ENCODE results near the gene NT5M.

Gene NT5M

DNA sequence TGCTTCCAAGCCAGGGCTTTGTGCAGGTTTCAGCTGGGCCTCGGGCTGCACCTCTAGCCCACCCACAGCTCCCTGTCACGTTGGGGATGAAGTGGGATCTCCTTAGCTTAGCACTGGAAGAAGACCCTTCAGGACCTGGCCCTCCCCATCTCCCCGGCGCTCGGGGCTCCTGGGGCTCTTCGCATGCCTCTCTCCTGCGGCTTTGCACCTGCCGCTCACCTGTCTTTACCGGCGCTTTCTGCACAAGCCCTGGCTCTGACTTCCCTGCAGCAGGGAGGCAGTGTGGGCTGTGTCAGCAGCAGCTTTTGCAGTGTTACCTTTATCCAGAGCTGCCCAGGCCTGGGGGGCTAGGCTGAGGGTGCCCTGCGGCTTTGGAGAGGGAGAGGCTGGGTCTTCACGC is 52.3 kb downstream of the NT5M start:
- DNase-seq: no peak

DNA sequence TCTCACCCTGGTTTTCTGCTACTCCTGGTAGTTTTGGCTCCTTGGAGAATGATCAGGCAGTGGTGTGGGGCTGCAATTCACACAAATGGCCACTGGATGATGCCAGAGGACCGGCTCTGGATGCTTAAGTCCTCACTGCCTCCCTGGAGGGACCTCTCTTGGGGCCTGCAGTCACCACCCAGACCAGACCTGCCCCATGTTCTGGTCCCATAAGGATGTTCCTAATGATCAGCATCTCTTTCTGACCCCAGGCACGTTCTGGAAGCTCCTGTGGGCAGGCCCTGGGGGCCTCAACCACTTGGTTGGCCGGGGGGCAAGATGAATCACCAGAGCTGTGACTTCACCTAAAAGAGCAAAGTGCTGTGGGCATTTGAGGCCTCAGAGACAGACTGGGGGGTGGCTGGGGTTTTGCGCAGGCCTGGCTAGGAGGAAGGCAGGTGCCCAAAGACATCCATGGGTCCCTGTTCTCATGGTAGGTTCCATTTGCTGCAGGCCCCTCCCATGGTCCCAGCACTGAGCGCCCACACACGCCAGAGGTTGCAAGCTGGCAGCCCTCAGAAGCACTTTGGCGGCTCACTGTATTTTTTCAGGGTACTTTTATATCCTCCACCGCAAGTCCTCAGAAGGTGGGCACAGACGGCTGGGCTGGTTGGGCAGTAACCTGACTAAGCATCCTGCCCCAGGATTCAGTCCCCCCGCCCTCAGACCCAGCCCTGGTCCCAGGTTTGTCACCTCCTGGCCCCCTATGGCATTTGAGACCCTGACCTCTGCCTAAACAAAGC is 53.2 kb downstream of the NT5M start:
- DNase-seq: peak; percentile 77

GRCh38 chr17:17356931-17357270 is 53.7 kb downstream of the NT5M start:
- DNase-seq: no peak

DNA sequence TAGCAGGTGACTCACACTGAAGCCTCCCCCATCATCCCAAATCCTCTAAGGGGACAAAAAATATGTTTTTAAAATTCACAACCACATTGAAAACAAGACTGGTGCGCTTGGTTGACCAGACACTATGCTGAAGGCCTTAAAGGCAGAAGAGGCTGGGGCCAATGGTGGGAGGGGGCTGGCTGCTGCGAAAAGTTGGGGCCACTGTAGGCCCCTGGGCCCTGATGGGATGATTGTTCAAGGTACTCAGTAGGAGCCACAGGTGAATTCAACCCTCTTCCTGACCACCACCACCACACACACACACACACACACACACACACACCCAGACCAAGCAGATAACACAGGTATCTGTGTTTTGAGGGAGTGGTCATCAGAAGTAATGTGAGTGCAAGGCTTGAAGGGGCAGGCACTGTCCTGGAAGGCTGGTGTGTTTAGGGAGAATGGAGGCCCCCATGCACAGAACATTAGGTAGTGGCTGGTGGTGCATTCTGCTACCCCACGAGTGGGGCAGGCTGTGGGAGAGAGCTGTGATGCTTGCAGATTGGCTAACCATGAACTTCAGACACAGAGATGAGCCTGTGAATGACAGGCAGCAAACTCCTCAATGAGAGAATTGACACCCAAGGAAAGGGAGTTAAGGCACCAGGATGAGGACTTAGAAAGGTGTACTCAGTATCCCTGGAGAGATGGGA is 55.0 kb downstream of the NT5M start:
- DNase-seq: no peak

DNA sequence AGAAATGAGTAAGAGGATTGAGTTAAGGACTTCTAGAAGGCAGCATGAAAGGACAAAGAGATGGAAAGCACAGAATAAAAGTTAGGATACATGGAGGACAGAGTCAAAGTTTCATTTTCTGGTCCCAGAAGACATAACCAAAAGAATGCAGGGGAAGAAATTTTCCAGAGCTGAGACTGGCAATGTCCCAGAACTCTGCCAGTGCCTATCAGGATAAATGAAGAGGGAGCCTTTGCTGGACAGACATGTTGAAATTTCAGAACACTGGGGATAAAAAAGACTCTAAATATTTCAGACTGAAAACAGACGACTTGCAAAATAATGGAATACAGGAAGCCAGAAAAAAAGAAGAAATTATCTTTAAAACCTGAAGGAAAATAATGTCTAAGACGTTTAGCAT is 55.7 kb downstream of the NT5M start:
- DNase-seq: no peak

DNA sequence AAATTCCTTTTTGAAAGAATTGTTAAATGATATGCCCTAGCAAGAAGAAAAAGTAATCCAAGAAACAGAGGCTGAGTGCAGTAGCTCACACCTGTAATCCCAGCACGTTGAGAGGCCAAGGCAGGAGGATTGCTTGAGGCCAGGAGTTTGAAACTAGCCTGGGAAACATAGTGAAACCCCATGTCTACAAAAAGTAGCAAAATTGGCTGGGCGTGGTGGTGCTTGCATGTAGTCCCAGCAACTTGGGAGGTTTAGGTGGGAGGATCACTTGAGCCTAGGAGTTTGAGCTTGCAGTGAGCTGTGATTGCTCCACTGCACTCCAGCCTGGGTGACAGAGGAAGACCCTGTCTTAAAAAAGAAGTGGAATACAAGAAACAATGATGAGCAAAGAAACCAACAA is 56.1 kb downstream of the NT5M start:
- no peak for DNase-seq

DNA sequence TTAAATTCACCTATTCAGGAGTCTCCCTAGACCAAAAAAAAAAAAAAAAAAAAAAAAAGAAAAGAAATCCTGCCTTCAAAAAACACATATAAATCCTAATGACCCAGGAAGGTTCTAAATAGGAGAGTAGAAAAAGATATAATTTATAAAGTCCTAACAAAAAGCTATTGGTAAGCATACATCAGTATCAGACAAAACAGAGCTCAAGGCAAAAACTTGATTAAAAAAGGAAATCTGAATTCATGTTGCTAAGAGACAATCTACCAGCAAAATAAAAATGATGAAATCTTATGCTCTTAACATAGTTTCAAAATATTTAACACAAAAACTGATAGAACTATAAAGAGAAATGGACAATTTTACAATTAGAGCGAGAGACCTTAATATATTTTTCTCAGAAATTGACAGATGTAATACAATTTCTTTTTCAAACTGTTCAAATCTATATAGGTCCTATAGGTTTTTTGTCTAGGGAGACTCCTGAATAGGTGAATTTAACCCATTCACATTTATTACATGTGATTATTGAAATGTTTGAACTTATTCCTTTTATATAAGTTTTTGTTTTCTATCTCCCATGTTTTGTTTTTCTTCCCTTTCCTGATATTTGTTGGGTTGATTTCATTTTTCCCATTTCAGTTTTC is 57.0 kb downstream of the NT5M start:
- no peak for DNase-seq

DNA sequence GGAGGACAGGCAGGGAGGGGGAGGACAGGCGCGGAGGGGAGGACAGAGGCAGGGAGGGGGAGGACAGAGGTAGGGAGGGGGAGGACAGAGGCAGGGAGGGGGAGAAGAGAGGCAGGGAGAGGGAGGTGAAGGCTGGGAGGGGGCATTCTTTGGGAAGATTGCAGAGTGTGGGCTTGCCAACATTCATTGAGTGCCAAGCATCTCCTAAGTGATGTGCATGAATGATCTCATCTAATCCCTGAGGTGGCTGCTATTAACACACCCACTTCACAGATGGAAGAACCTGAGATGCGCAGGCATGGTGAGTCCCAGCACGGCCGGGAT is 58.3 kb downstream of the NT5M start:
- DNase-seq: no peak

DNA sequence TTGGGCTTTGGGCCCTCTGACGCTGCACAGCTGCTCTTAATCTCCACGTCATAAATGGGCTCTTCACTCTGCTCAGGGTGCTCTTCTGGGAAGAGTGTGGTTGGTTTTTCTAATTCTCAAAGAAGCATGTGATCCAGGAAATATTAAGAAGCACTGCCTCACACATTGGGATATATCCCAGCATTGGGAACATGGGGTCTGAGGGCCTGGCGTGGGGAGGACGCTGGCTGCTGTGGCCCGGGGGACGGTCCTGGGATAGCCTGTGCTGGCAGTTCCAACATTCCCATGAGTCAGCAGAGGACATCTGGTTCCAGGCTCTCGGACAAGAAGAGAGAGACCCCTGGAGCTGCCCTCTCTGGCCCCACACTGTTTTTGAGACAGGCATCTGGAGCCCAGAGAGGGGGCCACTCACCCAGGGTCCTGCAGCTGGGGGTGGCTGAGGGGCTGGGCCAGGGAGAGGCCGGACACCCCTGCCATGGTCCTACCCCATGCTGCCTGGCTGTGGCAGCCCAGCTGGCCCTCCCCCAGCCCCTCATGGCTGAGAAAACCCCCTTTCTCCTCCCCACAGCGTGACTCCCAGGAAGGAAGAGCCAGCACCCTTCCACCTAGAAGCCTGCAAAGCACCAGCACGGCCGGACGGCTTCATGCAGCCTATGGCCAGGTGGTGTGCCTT is 58.8 kb downstream of the NT5M start:
- DNase-seq: no peak

DNA sequence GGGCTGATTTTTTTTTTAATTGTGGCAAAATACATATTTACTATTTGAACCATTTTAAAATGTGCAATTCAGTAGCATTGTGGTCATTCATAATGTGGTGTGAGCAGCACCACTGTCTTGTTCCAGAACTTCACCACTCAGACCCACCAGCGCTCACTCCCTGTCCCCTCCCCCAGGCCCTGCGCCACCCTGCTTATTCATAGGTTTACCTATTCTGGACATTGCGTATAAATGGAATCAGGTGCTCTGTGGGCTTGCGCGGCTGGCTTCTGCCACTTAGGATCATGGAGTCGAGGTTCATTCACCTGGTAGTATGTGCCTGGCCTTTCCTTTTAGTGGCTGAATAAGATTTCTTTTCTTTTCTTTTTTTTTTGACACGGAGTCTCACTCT is 59.4 kb downstream of the NT5M start:
- no peak for DNase-seq

GRCh38 chr17:17363638-17364337 is 60.6 kb downstream of the NT5M start:
- DNase-seq: no peak

DNA sequence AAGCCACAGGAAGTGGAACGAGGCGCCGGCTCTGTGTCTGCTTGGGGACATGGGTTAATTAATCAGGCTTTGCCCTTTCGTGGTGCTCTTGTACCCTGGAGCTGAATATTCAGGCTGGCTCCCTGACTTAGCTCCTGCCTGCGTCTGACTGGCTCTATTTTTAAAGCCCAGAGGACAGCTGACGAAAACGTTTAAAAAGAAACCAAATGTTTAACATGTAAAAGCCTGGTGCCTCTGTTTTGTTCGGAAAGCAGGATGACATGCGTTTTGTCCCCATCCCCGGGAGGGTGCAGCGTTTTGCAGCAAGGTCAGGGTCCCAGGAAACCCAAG is 61.1 kb downstream of the NT5M start:
- DNase-seq: no peak

DNA sequence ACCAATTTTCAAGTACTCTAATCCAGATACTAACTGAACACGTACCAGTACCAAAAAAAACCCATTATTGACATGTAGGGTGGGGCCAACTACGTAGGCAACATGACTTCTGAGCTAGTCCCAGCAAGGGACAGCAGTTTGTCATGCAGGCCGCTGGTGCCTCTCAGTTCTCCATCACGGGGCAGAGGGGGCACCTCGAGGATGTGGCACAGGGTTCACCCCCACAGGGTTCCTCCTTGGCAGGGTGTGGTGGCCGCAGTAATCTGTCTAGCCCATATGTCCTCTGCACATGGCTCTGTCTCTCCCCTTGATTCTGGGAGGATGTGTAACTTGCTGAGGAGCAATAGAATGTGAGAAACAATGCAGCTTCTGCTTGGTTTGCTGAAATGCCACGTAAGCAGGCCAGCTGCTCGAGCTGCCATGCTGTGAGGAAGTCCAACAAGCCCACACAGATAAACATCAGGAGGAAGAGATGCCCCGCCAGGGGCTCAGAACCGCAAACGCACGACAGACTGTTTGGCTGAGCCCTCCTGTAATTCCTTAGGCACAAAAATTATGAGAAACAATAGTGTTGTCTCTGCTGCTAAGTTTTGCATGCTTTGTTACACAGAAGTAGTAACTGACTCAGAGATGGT is 62.4 kb downstream of the NT5M start:
- no peak for DNase-seq

GRCh38 chr17:17366235-17366634 is 63.1 kb downstream of the NT5M start:
- no peak for DNase-seq

DNA sequence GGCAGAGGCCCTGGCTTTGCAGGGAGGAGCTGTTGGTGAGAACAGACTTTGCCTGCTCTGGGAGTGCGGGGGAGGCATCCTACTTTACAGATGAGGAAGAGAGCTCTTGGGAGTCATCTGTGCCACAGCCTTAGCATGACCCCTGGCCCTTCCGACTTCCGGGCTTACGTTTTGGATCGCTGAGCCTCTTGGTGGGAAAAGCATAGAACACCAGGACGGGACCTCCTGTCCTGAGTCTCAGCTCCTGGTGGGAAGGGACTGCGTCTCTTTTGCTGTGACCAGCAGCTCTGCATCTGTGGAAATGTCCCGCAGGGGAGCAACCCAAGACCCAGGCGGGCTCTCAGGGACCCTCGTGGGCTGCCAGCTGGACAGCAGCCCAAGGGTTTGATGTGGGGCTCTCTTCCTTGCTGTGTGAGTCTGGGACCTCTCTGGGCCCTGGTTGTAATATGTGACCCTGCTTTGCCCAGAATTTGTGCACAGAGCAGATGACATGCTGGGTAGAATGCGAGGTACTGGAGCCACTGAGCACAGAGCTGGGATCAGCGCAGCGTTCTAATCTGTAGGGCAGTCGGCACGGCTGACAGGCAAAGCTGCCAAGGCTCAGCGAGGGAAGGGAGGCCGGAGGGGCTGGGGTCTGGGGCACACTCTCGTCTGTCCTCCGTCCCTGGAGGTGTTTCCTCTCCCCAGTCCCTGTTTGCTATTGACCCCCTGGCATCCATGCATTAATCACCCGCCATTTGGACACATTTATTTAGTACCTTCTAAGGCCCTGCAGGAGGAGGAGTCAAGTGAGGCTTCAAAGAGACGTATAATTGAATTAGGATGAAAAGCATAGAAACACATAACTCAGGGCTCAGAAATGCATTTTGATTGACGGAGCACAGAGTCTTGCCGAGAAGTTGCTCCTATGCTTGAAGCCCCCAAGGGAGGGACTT is 64.0 kb downstream of the NT5M start:
- no peak for DNase-seq

DNA sequence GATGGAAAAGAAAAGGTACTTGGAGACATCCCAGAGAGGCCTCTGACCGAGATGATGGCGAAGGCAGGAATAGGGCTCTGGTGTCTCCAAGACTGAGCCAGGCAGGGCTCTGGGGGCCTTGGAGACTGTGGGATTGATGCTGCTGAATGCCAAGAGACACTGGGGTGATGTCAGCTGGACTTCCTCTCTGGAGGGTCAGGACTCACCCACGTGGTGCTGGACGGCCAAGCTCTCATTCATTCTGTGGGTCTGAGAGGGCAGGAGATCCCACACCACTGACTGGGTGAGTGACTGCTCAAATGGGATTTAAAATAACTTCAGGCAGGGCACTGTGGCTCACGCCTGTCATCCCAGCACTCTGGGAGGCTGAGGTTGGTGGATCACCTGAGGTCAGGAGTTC is 64.8 kb downstream of the NT5M start:
- no peak for DNase-seq

DNA sequence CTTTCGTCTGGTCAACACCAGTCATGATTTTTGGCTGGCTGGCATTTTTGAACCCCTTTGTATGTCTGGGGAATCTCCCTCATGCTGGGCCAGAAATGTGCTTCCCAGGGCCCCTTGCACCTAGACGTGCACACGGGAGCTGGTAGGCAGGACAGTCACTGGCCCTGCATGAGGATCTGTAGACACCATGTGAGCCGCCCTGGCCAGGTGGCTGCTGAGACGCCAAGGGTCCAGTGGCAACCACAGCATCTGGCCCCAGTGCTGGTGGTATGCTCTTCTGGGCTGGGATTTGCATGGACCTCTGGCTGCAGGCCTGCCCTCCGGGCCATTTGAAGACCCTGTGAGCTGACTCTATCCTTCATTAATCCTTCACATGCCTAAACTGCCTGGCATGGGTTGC is 67.5 kb downstream of the NT5M start:
- DNase-seq: no peak

DNA sequence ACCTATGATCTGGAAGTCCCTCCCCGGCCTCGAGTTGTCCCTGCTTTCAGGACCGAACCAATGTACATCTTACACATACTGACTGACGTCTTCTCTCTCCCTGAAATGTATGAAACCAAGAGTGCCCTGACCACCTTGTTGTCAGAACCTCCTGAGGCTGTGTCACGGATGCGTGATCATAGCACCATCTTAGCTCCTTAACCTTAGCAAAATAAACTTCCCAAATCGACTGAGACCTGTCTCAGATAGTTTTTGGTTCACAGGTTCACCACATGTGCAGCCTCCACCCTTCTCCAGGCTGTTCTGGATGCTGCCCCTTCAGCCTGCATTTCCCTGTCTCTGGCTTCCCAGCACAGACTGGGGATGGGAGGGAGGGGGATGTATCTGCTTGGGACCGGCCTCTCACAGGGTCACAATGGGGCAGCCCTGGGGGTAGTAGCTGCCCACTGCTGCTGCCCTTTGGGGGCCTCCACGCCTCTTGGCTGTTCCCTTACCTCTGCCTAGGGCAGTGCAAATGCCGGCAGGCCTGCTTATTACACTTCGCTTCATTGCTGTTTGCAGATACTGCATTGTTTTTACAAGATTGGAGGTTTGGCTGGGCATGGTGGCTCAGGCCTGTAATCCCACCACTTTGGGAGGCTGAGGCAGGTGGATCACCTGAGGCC is 69.8 kb downstream of the NT5M start:
- no peak for DNase-seq

GRCh38 chr17:17375841-17376240 is 72.7 kb downstream of the NT5M start:
- no peak for DNase-seq

DNA sequence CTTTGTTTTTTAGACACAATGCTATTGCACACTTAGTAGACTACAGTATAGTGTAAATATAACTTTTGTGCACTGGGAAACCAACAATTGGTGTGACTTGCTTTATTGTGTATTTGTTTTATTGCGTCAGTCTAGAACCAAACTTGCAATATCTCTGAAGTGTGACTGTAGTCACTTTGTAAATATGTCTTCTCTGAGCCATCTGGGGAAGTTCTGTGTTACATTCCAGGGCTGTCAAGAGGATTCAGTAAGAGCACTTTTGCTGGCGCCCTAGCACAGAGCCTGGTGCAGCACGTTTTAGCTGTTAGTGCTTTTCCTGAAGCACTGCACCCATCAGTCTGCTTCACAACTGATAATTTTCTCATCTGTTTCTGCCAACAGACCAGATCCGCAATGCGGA is 73.2 kb downstream of the NT5M start:
- no peak for DNase-seq
